ENCODE measurements around the gene ZNF366. TPM values are rescaled to one million over a fixed set of nuclear protein-coding genes. Genes with fewer than 3 reads are reported as not detected.

The ZNF366 gene
- polyA plus RNA-seq, 3 donors: 0.05 to 1.2 (median 0.76) TPM

DNA sequence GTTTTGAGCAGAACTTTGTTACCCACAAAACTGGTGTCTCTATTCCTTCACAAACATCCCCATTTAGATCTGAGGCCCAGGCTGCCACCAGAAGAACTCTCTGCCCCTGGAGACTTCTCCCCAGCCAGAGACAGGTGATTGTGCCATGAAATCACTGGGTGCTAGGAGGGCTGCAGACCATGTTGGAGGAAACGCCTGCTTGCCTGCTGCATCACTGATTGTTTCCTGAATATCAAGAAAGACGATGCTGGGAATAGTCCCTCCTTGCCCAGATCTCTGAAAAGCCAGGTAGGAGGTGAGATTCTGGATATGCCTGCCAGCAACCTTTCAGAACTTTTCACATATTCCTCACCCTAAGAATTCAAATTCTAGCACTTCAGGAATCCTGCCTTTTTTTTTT lies 8.1 kb downstream of the ZNF366 start:
- no peak overlapping the region for H3K27ac Mint-ChIP-seq
- H3K4me1 ChIP-seq (ENCODE audit: control insufficient read depth in 1 of 2, insufficient read depth in 2 of 2, low read length in 2 of 2): peaks cover 6 to 7% of the 10 kb centered on the region in 2 donors
- no peak for DNase-seq
- no peak overlapping the region for H3K9ac ChIP-seq (ENCODE audit: insufficient read depth, low read length, poor library complexity, severe bottlenecking)
- TF ChIP-seq, protein P1, sequence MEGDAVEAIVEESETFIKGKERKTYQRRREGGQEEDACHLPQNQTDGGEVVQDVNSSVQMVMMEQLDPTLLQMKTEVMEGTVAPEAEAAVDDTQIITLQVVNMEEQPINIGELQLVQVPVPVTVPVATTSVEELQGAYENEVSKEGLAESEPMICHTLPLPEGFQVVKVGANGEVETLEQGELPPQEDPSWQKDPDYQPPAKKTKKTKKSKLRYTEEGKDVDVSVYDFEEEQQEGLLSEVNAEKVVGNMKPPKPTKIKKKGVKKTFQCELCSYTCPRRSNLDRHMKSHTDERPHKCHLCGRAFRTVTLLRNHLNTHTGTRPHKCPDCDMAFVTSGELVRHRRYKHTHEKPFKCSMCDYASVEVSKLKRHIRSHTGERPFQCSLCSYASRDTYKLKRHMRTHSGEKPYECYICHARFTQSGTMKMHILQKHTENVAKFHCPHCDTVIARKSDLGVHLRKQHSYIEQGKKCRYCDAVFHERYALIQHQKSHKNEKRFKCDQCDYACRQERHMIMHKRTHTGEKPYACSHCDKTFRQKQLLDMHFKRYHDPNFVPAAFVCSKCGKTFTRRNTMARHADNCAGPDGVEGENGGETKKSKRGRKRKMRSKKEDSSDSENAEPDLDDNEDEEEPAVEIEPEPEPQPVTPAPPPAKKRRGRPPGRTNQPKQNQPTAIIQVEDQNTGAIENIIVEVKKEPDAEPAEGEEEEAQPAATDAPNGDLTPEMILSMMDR (IDR thresholded peaks at IDR 0.05): no peak
- peaks cover 0 to 8% of the 10 kb centered on the region in 2 donors for H3K36me3 Mint-ChIP-seq
- peaks cover 6% of the 10 kb centered on the region for H3K4me1 Mint-ChIP-seq
- no peaks in the 10 kb centered on the region for H3K36me3 ChIP-seq (replicated peaks in 1 of 2; ENCODE audit: control insufficient read depth in 1 of 2, insufficient read depth in 2 of 2, low read length in 2 of 2)
- no peak overlapping the region for H3K27ac ChIP-seq (ENCODE audit: low read depth in 1 of 2, low read length in 2 of 2)
- H3K4me2 ChIP-seq (replicated peaks; ENCODE audit: extremely low read depth, low read length, poor library complexity, severe bottlenecking): no peak overlapping the region
- no peaks in the 10 kb centered on the region for H3K27me3 ChIP-seq (ENCODE audit: control insufficient read depth in 2 of 2, insufficient read depth in 2 of 2, low read length in 2 of 2)
- no peaks in the 10 kb centered on the region for H3K9me3 Mint-ChIP-seq
- intact Hi-C loops (cut with micrococcal nuclease): no loop called here
- no peaks in the 10 kb centered on the region for H3K79me2 ChIP-seq (ENCODE audit: insufficient read depth, low read length)
- no peaks in the 10 kb centered on the region for H4K20me1 ChIP-seq (ENCODE audit: insufficient read depth, low read length)
- H3K4me3 ChIP-seq (replicated peaks in 1 of 3; ENCODE audit: low read depth in 2 of 3, low read length in 3 of 3): no peak overlapping the region
- H3K4me3 Mint-ChIP-seq: no peak overlapping the region
- H3K9me3 ChIP-seq (replicated peaks in 1 of 2; ENCODE audit: control insufficient read depth in 1 of 2, insufficient read depth in 1 of 2, low read length in 2 of 2): no peaks in the 10 kb centered on the region
- 50% methylated on average over 1 of the region's 2 CpGs for WGBS (ENCODE audit: insufficient coverage)
- H3K27me3 Mint-ChIP-seq (ENCODE audit: low read depth in 3 of 3): peaks cover 0 to 3% (median 0%) of the 10 kb centered on the region in 3 donors
- H2AFZ ChIP-seq (ENCODE audit: insufficient read depth, low read depth, low read length, poor library complexity, severe bottlenecking): no peak overlapping the region

DNA sequence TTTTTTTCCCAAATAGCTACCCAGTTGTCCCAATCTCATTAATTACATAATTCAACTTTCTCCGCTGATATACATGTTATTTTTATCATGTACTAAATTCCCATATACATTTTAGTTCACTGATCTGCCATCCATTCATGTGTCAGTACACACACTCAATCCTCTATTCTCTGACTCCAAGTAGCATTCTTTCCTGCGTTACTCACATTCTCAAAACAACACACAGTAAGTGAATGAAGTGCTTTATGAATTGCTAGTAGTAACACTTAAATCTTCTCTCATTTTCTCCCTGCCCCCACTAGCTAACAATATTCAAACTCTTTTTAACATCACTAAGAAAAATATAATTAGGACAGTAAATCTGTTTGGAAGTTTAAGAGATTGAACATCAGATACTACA lies 8.9 kb downstream of the ZNF366 start:
- Mint-ChIP-seq H3K9me3 (no peaks in the 10 kb centered on the region), H3K4me1 (no peaks in the 10 kb centered on the region), H3K36me3 (peaks cover 0 to 8% of the 10 kb centered on the region in 2 donors), H3K4me3 (no peak overlapping the region), H3K27me3 (ENCODE audit: low read depth in 3 of 3) (peaks cover 0 to 3% (median 0%) of the 10 kb centered on the region in 3 donors), H3K27ac (no peak overlapping the region)
- no peaks in the 10 kb centered on the region for H3K36me3 ChIP-seq (replicated peaks in 1 of 2; ENCODE audit: control insufficient read depth in 1 of 2, insufficient read depth in 2 of 2, low read length in 2 of 2)
- no peaks in the 10 kb centered on the region for H3K9me3 ChIP-seq (replicated peaks in 1 of 2; ENCODE audit: control insufficient read depth in 1 of 2, insufficient read depth in 1 of 2, low read length in 2 of 2)
- intact Hi-C loops (cut with micrococcal nuclease): no loop called here
- no peaks in the 10 kb centered on the region for H3K4me1 ChIP-seq (ENCODE audit: control insufficient read depth in 1 of 2, insufficient read depth in 2 of 2, low read length in 2 of 2)
- no peaks in the 10 kb centered on the region for H3K79me2 ChIP-seq (ENCODE audit: insufficient read depth, low read length)
- no peak overlapping the region for H3K27ac ChIP-seq (ENCODE audit: low read depth in 1 of 2, low read length in 2 of 2)
- H3K27me3 ChIP-seq (ENCODE audit: control insufficient read depth in 2 of 2, insufficient read depth in 2 of 2, low read length in 2 of 2): no peaks in the 10 kb centered on the region
- TF ChIP-seq, protein P1 (IDR thresholded peaks at IDR 0.05): no peak
- no peak for DNase-seq
- no peak overlapping the region for H3K4me3 ChIP-seq (replicated peaks in 1 of 3; ENCODE audit: low read depth in 2 of 3, low read length in 3 of 3)
- H3K4me2 ChIP-seq (replicated peaks; ENCODE audit: extremely low read depth, low read length, poor library complexity, severe bottlenecking): no peak overlapping the region
- WGBS (ENCODE audit: insufficient coverage): no CpG with 5 or more reads among the region's 2 CpGs
- no peaks in the 10 kb centered on the region for H4K20me1 ChIP-seq (ENCODE audit: insufficient read depth, low read length)
- H3K9ac ChIP-seq (ENCODE audit: insufficient read depth, low read length, poor library complexity, severe bottlenecking): no peak overlapping the region
- H2AFZ ChIP-seq (ENCODE audit: insufficient read depth, low read depth, low read length, poor library complexity, severe bottlenecking): no peak overlapping the region

All from CD14-positive monocyte (primary cell).